Measurements from ENCODE around the gene NOTCH2.
"Not testable (repeated sequence)": the region's sequence is repeated elsewhere in the genome, so short reads cannot be mapped to it uniquely, and the experiment has no call there.

Gene NOTCH2

DNA sequence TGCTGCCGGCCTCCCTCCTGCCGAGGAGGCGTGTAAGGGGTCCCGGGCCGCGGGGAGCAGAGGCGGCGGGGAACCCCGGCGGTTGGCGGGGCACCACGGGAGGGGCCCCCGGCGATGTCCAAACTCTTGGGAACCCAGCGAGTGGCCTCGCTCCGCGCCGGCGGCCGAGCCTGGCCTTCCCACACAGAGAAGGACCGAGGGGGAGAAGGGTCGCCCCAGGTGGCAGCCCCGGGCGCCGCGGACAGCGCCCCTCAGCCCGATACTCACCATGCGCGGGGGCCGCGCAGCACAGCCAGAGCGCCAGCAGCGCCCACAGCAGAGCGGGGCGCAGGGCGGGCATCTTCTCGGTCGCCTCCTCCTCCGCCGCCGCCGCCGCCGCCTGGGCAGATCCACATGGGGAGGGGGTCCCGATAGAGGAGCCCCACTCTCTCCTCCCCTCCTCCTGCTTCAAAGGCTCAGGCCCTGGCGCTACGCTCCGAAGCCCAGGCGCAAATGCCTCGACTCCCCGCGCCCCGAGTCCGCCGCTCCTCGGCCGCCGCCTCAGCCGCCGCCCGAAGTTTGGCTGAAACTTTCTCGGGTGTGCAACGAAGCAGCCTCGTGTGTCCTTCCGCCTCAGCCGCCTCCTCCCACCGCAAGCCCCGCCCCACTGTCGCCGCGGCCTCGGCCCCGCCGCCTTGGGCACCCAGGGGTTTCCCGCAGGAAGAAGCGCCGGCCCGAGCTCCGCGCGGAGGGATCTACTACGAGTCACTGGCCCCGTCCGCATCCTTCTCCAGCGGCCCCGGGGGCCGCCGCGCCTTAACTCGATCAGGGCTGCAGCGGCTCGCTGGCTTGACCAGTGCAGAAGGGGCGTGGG is at the start of gene NOTCH2:
TSS of gene NOTCH2 (minus strand) at position 596 of the 853 bp plus-strand sequence. CDS start at position 340, 256 bp downstream.
- not testable (repeated sequence) for H3K4me3 ChIP-seq (ENCODE audit: low read depth in 1 of 2, low read length in 2 of 2); H3K27me3 ChIP-seq (ENCODE audit: control insufficient read depth in 1 of 2, insufficient read depth in 2 of 2, low read length in 2 of 2); H3K9me3 ChIP-seq (ENCODE audit: low read length); H3K4me1 ChIP-seq (ENCODE audit: insufficient read depth, low read length); H3K27ac ChIP-seq (ENCODE audit: low read depth, low read length); H3K9ac ChIP-seq (ENCODE audit: low read length); H3K36me3 ChIP-seq (ENCODE audit: insufficient read depth, low read length)

GRCh38 chr1:120117371-120118177 is 48.1 kb upstream of the NOTCH2 start:
- not testable (repeated sequence) for H3K9me3 ChIP-seq (ENCODE audit: low read length); H3K27me3 ChIP-seq (ENCODE audit: control insufficient read depth in 1 of 2, insufficient read depth in 2 of 2, low read length in 2 of 2); H3K4me3 ChIP-seq (ENCODE audit: low read depth in 1 of 2, low read length in 2 of 2); H3K27ac ChIP-seq (ENCODE audit: low read depth, low read length); H3K36me3 ChIP-seq (ENCODE audit: insufficient read depth, low read length); H3K4me1 ChIP-seq (ENCODE audit: insufficient read depth, low read length); H3K9ac ChIP-seq (ENCODE audit: low read length)

DNA sequence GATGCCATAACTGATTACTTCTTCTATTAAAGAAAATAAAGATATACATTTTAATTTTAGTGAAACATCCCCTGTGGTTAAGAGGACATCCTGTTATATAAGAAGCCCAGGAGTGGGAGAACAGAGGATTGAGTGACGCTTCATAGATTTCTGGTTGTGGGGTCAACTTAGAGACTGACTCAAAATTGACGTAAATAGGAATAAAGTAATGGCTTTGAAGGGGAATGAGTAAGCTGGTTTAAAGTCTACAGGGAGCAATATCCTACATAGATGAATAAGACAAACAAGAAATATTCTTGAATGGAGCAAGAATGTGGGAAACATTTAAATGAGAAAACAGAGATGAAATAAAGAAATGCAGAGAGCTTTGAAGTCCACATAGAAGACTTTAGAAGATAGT is 46.6 kb upstream of the NOTCH2 start:
- H3K9ac ChIP-seq (ENCODE audit: low read length); H3K4me3 ChIP-seq (ENCODE audit: low read depth in 1 of 2, low read length in 2 of 2); H3K4me1 ChIP-seq (ENCODE audit: insufficient read depth, low read length); H3K36me3 ChIP-seq (ENCODE audit: insufficient read depth, low read length); H3K27me3 ChIP-seq (ENCODE audit: control insufficient read depth in 1 of 2, insufficient read depth in 2 of 2, low read length in 2 of 2); H3K9me3 ChIP-seq (ENCODE audit: low read length); H3K27ac ChIP-seq (ENCODE audit: low read depth, low read length): not testable (repeated sequence)

DNA sequence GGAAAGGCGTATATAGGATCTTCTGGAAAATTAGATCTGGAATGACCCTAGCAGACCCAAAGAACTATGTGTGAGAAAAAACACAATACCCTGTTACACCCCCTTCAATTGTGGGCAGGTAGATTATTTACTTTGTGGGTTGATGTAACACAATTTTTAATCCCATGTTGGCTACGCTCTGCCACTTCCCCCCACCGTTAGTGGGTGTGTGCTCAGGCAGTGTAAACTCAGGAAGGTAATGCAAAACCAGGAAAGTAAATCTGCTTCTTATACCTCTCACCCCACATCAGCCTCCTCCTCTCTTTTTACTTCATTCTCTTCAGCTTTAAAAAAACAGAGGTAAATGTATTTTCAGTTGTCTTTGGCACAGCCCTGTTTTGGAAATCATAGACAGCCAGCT is 43.7 kb upstream of the NOTCH2 start:
- H3K9me3 ChIP-seq (ENCODE audit: low read length); H3K9ac ChIP-seq (ENCODE audit: low read length); H3K4me1 ChIP-seq (ENCODE audit: insufficient read depth, low read length); H3K4me3 ChIP-seq (ENCODE audit: low read depth in 1 of 2, low read length in 2 of 2); H3K27ac ChIP-seq (ENCODE audit: low read depth, low read length); H3K36me3 ChIP-seq (ENCODE audit: insufficient read depth, low read length); H3K27me3 ChIP-seq (ENCODE audit: control insufficient read depth in 1 of 2, insufficient read depth in 2 of 2, low read length in 2 of 2): not testable (repeated sequence)

DNA sequence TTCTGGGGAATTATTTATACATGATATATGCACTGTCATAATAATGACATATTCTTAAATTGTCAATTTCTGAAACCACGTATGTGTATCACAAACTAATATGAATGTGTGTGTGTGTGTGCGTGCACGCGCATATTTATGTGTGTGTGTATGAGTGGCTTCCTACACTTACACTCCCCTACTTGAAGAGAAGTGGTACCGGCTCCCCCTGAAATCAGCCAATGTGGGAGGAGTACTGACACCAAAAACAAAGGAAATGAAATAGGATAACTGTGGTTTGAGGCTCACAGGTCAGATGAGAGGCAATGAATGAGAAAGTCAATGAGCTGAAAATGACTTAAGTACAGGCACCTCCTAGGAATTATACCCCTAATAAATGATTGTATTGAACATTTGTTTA is 42.8 kb upstream of the NOTCH2 start:
- not testable (repeated sequence) for H3K4me3 ChIP-seq (ENCODE audit: low read depth in 1 of 2, low read length in 2 of 2); H3K9me3 ChIP-seq (ENCODE audit: low read length); H3K36me3 ChIP-seq (ENCODE audit: insufficient read depth, low read length); H3K9ac ChIP-seq (ENCODE audit: low read length); H3K27ac ChIP-seq (ENCODE audit: low read depth, low read length); H3K4me1 ChIP-seq (ENCODE audit: insufficient read depth, low read length); H3K27me3 ChIP-seq (ENCODE audit: control insufficient read depth in 1 of 2, insufficient read depth in 2 of 2, low read length in 2 of 2)

DNA sequence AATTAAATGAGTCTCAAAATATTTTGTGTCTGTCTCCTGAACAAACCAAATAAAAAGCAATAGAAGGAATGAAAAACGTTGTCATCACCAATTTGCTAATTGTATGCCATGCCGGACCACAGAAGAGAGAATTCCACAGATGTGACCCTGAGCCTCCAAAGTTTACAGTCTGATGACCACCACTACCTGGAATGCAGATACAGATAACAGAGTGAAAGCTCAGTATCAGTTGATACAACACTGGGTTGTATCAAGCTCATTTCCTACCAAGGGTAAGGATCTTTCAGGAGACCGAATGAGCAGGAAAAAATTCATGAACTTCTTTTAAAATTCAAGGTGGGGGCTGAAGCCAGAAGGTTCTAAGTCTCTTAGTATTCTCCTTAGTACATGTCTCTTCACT is 42.3 kb upstream of the NOTCH2 start:
- H3K4me3 ChIP-seq (ENCODE audit: low read depth in 1 of 2, low read length in 2 of 2); H3K27me3 ChIP-seq (ENCODE audit: control insufficient read depth in 1 of 2, insufficient read depth in 2 of 2, low read length in 2 of 2); H3K36me3 ChIP-seq (ENCODE audit: insufficient read depth, low read length); H3K27ac ChIP-seq (ENCODE audit: low read depth, low read length); H3K9me3 ChIP-seq (ENCODE audit: low read length); H3K4me1 ChIP-seq (ENCODE audit: insufficient read depth, low read length); H3K9ac ChIP-seq (ENCODE audit: low read length): not testable (repeated sequence)

GRCh38 chr1:120111008-120111407 is 41.5 kb upstream of the NOTCH2 start:
- H3K4me1 ChIP-seq (ENCODE audit: insufficient read depth, low read length); H3K27me3 ChIP-seq (ENCODE audit: control insufficient read depth in 1 of 2, insufficient read depth in 2 of 2, low read length in 2 of 2); H3K9me3 ChIP-seq (ENCODE audit: low read length); H3K36me3 ChIP-seq (ENCODE audit: insufficient read depth, low read length); H3K4me3 ChIP-seq (ENCODE audit: low read depth in 1 of 2, low read length in 2 of 2); H3K9ac ChIP-seq (ENCODE audit: low read length); H3K27ac ChIP-seq (ENCODE audit: low read depth, low read length): not testable (repeated sequence)

DNA sequence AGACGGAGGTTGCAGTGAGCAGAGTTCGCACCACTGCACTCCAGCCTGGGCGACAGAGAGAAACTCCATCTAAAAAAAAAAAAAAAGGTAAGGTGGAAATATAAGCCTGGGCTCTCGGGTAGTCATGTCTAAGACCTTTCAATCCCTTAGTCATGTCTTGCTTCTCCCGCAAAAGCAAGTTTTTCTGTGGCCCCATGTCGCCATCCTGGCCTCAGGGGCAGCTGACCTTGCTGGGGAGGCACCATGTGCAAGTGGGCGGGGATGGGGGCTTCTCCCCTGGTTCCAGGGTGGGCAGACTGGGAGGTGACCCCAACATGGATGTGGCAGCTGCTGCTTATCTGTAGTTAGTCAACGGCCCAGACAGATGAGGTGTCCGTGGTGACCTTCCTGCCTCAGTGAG is 40.2 kb upstream of the NOTCH2 start:
- not testable (repeated sequence) for H3K36me3 ChIP-seq (ENCODE audit: insufficient read depth, low read length); H3K4me1 ChIP-seq (ENCODE audit: insufficient read depth, low read length); H3K9me3 ChIP-seq (ENCODE audit: low read length); H3K4me3 ChIP-seq (ENCODE audit: low read depth in 1 of 2, low read length in 2 of 2); H3K27me3 ChIP-seq (ENCODE audit: control insufficient read depth in 1 of 2, insufficient read depth in 2 of 2, low read length in 2 of 2); H3K27ac ChIP-seq (ENCODE audit: low read depth, low read length); H3K9ac ChIP-seq (ENCODE audit: low read length)

GRCh38 chr1:120109180-120109579 is 39.7 kb upstream of the NOTCH2 start:
- H3K27me3 ChIP-seq (ENCODE audit: control insufficient read depth in 1 of 2, insufficient read depth in 2 of 2, low read length in 2 of 2); H3K27ac ChIP-seq (ENCODE audit: low read depth, low read length); H3K9ac ChIP-seq (ENCODE audit: low read length); H3K4me1 ChIP-seq (ENCODE audit: insufficient read depth, low read length); H3K36me3 ChIP-seq (ENCODE audit: insufficient read depth, low read length); H3K4me3 ChIP-seq (ENCODE audit: low read depth in 1 of 2, low read length in 2 of 2); H3K9me3 ChIP-seq (ENCODE audit: low read length): not testable (repeated sequence)

DNA sequence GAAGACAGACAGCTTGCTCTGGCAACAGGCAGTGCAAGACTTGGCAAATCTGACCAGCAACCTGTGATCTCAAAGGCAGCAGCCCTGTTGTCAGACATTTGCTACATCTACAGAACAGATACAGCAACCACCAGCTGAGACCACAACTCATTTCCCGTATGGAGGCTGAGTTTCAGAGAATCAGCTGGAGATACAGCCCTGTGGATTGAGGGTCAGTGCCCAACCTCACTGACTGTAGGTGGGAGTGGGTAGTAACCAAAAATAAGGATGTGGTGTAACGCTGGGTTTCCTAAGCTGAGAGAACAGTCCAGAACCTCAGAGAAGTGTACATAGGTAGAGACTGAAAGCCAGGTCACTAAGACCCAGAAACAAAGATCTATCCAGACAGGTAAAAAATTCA is 35.8 kb upstream of the NOTCH2 start:
- not testable (repeated sequence) for H3K9ac ChIP-seq (ENCODE audit: low read length); H3K27ac ChIP-seq (ENCODE audit: low read depth, low read length); H3K4me3 ChIP-seq (ENCODE audit: low read depth in 1 of 2, low read length in 2 of 2); H3K9me3 ChIP-seq (ENCODE audit: low read length); H3K27me3 ChIP-seq (ENCODE audit: control insufficient read depth in 1 of 2, insufficient read depth in 2 of 2, low read length in 2 of 2); H3K4me1 ChIP-seq (ENCODE audit: insufficient read depth, low read length); H3K36me3 ChIP-seq (ENCODE audit: insufficient read depth, low read length)

DNA sequence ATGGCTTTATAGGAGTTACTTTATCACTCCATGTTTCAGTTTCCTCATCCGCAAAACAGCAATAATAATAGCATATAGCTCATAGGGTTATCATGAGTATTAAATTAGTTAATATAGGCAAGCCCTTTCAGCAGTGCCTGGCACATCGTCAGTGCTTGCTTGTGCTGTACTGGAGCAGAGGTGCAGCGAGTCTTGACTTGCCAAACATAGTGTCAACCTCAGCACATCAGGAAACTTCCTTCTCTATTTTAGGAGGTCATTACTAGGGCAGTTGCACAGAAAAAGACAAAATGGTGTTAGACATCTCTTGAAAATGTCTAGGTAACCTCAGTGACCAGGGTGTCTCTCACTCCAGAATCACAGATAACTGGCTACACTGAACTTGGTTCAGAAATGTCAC is 34.3 kb upstream of the NOTCH2 start:
- not testable (repeated sequence) for H3K27me3 ChIP-seq (ENCODE audit: control insufficient read depth in 1 of 2, insufficient read depth in 2 of 2, low read length in 2 of 2); H3K9ac ChIP-seq (ENCODE audit: low read length); H3K27ac ChIP-seq (ENCODE audit: low read depth, low read length); H3K9me3 ChIP-seq (ENCODE audit: low read length); H3K4me1 ChIP-seq (ENCODE audit: insufficient read depth, low read length); H3K36me3 ChIP-seq (ENCODE audit: insufficient read depth, low read length); H3K4me3 ChIP-seq (ENCODE audit: low read depth in 1 of 2, low read length in 2 of 2)

DNA sequence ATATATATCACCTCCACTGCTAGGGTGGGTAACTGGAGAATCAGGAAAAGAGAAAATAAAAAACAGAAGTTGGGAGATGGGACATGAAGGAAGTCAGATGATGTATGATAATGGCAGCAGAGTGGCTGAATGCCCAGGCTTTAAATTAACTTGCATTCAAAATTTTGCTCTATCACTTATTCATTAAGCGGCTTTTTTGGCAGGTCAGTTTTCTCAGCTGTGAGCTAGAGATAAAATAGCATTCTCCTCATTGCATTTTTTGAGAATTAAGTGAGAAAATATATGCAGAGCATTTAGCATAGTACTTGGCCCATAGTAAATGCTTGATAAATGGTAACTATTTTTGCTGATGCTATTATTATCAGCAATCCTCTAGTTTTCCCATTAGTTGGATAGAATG is 32.1 kb upstream of the NOTCH2 start:
- not testable (repeated sequence) for H3K36me3 ChIP-seq (ENCODE audit: insufficient read depth, low read length); H3K4me1 ChIP-seq (ENCODE audit: insufficient read depth, low read length); H3K27ac ChIP-seq (ENCODE audit: low read depth, low read length); H3K4me3 ChIP-seq (ENCODE audit: low read depth in 1 of 2, low read length in 2 of 2); H3K9me3 ChIP-seq (ENCODE audit: low read length); H3K9ac ChIP-seq (ENCODE audit: low read length); H3K27me3 ChIP-seq (ENCODE audit: control insufficient read depth in 1 of 2, insufficient read depth in 2 of 2, low read length in 2 of 2)

Data from muscle layer of colon (tissue), 2 donors.